Measurements from ENCODE around the gene RANBP3L.
"Not testable (repeated sequence)": the region's sequence is repeated elsewhere in the genome, so short reads cannot be mapped to it uniquely, and the experiment has no call there.

RANBP3L gene

GRCh38 chr5:36285837-36286615 is 15.7 kb downstream of the RANBP3L start:
- no peak for DNase-seq

GRCh38 chr5:36283775-36284174 is 17.9 kb downstream of the RANBP3L start:
- not testable (repeated sequence) for DNase-seq

DNA sequence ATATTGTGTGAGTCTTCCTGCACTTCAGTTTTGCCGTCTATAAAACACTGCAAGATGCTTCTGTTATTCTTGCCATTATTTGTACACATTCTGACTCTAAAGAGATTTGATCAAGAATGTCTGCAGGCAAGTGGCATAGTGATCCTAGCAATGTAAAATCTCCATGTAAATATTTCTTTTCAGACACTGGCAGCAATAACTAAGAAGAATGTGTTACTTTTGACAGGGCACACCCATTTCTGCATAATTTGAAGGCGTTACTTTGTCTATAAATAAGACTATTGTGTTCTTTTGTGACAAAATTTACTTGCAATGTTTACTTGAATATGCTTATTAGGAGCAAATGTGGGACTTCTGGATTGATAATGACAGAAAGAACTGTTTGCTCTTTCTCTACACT is 20.1 kb downstream of the RANBP3L start:
- DNase-seq = no peak

DNA sequence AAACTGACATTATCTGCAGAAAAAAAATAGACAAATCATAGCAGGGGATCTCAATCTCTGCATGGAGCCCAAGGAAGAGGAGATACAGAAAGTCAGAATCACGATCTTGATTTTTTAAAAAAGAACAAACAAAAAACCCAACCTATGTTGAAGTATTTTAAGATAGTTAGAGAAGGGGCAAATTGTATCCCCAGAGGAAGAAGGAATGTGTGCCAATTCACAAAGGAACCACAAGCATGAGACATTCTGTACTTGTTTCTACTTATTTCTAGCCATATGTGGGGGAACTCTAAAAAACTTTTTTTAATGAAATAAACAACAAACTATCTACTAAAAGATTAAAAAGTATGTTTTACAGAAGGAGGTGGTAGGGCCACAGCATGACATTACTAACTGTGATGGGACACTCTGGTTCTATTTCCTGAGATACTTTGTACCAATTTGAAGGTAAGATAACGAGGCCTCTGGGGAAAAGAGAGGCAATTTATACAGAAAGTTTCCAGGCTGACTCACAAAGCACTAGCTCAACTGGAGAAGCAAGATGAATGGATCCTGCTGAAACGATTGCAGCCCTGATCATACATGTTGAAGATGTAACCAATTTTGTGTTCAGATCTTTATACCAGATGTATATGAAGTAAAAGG is 22.5 kb downstream of the RANBP3L start:
- DNase-seq = no peak

DNA sequence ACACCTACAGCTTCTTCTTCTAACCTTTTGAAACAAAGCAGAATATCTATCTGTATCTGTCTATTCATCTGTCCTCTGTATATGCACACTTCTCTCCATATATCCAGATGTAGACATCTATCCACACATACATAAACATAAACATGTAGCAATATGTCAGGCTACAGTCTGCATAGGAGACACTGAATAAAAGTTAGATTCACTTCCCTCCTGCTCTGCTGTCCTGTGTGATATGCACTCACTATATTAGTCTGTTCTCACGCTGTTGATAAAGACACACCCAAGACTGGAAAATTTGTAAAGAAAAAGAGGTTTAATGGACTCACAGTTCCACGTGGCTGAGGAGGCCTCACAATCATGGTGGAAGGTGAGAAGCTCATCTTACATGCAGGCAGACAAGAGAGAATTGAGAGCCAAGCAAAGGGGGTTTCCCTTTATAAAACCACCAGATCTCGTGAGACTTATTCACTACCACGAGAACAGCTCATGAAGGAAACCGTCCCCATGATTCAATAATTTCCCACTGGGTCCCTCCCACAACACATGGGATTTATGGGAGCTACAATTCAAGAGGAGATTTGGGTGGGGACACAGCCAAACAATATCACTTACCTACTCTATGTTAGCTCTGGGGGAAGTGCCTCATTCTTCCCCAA is 24.1 kb downstream of the RANBP3L start:
- no peak for DNase-seq

GRCh38 chr5:36276864-36277263 is 24.8 kb downstream of the RANBP3L start:
- no peak for DNase-seq

DNA sequence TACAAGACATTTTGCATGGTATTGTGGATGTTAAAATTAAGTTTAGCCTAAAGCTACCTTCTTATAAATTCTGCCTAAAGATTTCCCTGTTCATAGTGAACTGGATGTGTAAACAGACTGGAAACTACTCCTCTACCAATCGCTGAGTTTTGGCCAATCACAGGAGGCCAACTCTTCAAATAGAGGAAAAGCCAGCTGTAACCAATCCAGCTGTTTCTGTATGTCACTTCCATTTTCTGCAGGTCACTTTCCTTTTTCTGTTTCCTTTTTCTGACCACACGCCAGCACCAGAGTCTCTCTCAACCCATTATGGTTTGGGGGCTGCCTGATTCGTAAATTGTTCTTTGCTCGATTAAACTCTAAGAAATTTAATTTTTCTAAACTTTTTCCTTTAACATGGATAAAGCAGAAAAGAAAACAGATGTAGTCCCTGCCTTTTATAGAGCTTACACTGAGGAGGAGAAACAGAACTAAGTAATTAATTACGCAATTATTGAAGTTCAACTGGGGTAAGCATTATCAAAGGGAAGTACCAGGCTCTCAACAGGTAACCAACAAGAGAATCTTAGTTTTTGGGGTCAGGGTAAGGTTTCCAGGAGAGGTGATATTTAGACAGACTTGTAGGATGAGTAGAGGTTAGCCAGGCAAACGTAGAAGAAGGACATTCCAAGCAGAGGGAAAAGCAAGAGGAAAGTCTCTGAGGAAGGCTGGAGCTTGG is 27.7 kb downstream of the RANBP3L start:
- DNase-seq = no peak

DNA sequence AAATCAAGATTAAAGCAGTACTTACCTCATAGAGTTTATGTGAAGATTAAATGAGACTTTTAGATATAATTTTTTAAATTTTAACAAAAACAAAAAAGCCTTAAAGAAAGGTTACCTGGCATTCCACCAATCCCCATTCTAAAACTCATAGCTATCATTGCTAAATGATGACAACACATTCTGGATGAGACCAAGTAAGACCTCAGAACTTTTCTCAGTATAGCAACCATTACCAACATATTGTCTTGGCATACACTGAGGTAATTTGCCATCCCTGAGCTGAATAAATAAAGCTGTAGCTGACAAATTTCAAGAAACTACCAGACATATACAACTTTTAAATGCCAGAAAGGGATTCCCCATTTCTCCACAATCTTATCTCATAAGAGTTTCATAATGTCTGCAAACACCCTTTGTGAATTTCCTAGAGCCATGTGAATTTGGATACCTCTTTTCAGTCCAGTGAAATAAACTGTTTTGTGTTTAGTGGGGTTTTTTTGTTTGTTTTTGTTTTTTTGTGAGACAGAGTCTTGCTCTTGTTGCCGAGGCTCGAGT is 29.5 kb downstream of the RANBP3L start:
- DNase-seq = no peak

DNA sequence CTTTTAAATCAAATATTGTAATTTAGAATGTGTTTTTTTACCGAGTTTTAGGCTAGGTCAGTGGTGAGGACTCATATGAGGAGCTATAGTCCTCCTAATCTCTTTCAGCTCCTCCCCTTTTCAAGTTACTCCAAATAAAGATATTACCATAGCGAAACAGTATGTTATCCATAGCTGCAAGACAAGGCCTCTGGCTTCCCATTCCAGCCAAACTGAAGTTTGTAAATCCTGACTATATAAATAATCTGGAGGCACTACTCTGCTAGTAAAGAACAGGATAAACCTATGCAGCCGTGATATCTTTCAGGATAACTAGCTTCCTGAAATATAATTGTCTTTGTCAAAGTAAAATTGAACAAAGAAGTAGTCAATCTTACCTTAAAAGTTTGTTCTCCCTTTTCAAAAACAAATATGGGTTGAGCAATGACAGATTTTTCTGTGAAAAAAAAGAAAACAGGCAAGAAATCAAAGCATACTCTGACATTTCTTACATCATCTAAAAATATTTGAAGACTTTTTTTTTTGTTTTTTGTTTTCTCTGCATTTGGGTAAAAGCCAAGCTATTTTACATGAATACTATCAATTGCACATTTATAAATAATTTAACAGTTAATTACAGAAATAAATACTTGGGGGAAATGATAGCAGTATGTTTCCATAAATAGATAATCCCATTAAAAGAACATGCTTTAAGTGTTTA is 30.7 kb downstream of the RANBP3L start:
- DNase-seq = no peak

DNA sequence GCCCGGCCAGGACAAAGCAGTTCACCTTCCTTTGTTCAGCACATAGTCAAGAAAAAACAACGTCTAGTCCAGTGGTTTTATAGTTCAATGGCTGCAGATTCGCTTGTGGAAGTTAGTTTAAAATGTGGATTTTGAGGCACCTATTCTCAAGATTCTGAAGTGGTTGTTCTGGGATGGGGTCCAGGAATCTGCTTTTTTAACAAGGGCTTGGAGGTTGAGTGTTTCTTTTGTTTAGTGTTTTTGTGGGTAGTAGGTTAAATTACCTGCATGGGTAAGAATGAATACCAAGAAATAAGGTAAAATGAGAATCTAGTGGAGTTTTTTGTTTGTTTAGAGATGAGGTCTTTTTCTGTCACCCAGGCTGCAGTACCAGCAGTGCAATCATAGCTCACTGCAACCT is 31.5 kb downstream of the RANBP3L start:
- no peak for DNase-seq

DNA sequence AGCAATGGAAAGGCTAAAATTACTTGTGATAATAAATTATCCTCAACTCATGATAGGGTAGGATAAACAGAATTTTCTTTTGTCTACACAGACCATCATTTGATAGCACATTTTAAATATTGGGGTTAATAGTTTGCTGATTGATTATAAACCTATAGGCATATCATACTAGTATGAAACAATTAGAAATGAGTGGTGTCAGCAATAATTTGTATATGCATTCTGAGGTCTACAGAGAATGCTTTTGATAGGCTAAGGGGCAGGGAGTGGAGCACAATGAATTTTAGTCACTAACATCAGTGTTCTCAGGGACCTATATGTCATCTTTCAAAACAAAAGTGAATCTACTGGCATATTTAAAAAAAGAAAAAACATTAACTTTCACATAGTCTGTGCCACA is 32.2 kb downstream of the RANBP3L start:
- DNase-seq = no peak

GRCh38 chr5:36267905-36268304 is 33.8 kb downstream of the RANBP3L start:
- no peak for DNase-seq

GRCh38 chr5:36264202-36264760 is 37.4 kb downstream of the RANBP3L start:
- no peak for DNase-seq

DNA sequence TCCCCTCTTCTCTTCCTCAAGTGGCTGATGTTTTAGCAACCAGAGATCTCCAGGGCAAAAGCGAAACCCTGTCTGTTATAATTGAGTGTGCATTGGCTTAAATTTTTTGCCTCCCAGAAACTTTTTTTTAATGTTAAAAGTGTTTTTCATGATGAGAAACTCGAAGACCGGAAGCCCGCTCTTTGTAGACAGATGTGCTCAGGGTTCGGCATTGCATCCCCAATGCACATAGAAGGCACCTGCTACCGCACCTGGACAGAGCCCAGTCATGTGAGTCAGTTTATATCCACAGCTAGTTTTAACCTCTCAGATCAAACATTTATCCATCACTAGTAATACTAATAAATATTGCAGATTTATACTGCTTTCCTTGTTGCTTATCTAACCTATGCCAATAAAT is 40.5 kb downstream of the RANBP3L start:
- no peak for DNase-seq

- no peak for DNase-seq
These were observed 48.1 kb downstream of the RANBP3L start for GRCh38 chr5:36253575-36253974.

- DNase-seq = no peak
These were observed 48.9 kb downstream of the RANBP3L start for GRCh38 chr5:36252722-36253365.

- no peak for DNase-seq
These were observed 50.5 kb downstream of the RANBP3L start for GRCh38 chr5:36251218-36251617.

- no peak for DNase-seq
These were observed 51.3 kb downstream of the RANBP3L start for GRCh38 chr5:36250427-36250826.

DNA sequence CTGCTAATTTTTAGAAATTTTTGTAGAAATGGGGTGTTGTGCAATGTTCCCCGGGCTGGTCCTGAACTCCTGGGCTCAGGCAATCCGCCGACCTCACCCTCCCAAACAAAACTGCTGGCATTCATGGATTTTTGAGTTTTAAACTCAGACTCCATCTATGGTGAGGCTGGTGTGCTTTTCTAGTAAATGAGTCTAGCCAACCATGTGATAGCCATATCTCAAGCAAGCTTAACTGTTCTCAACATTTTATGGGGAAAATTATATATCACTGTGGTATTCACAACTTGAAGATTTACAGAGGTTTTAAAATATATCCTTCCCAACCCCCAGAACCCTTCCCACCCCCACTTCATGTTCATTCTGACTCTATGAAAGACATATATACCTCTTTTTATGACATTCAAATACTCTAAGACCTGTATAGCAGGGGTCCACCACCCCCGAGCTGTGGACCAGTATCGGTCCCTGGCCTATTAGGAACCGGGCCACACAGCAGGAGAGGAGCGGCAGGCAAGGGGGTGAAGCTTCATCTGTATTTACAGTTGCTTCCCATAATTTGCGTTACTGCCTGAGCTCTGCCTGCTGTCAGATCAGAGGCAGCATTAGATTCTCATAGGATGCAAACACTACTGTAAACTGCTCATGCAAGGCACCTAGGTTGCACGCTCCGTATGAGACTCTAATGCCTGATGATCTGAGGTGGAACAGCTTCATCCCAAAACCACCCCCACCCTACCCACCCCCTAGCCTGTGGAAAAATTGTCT is 55.5 kb downstream of the RANBP3L start:
- DNase-seq = no peak

DNA sequence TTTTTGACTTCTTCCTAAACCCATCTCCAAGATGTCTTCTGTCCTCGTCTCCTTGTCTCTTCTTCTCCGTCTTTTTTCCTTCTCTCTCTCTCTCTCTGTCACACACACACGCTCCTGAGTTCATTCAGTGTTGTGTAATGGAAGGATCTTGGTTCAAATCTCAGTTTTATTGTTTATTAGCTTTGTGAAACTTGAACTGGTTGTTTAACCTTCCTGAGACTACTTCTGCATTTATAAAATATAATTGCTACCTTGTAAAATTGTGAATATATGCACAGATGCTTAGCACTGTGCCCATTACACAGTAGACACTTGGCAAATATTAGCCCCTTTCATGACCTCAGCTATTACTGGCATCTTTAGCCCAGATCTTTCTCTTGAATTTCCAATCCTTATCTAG is 57.6 kb downstream of the RANBP3L start:
- no peak for DNase-seq

DNA sequence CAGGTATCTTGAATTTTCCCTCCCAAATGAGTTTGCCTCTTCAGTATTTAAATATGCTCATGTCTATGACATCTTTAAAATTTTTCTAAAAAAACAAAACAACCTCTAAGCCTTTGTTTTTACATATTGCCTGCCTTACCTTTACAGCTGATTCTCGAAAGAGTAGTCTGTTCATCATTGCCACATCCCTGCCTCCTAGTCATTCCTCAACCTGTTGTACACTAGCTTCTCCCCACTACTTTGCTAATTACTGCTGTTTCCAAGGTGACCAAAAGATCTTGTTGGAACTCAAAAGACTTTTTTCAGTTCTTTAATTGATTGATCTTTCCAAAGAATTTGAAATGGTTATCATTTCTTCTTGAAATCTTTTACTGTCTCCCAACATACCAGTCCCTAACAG is 58.0 kb downstream of the RANBP3L start:
- DNase-seq = no peak
